HUDEP-2 (cell line): ENCODE results near the gene CACNA1S.

Experiments used
- DNase-seq, 76 experiments: peaks; one replicate each; lab custom pipeline; 2025; ENCODE audit not compliant: unreplicated experiment in 76 of 76; lab: John Stamatoyannopoulos, UW

CACNA1S gene

DNA sequence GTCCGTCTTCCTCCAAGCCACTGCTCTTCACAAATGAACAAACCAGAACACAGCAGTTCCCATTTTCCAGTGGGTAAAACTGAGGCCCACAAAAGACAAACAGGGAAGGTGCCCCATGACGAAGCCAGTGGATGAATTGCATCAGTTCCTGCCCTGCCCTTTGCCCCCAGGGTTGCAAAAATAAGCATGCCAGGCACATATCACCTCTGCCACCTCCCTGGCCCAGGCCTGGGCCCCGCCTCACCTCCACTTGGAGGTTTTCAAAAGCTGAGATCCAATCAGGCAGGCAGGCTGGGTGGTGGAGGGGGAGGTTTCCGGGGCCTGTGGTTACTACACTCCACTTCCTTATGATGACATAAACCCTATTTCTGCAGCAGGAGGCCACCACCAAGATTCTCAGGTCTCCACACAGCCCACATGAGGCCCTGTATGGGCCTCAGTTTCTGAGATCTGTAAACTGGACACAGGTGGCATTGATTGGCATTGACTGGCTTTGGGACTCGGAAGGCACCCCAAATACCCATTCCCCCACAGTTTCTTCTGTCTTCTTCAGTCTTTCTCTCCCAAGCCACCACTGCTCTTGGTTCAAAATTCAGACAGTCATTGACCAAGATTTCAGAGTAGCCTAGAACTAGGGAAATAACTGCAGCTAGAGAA, 92.8 kb downstream of the CACNA1S start:
- DNase-seq, result peak in 65 of 76 experiments; percentile 10 to 85 (median 59)

DNA sequence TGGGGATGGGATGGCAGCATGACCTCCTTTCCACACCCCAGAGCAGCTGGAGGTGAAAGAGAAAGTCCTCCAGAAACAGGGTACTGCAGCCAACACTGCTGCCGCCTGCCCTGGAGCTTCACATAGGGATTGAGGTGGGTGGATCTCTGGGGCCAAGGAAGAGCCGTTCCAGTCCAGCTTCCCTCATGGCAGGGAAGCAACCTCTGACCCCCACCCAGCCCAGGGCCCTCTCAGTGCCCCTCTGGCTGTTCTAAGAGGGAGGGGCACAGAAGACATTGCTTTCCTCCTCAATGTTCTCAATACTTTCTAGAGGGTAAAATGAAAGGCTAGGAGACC, 94.4 kb downstream of the CACNA1S start:
- no peak for DNase-seq

DNA sequence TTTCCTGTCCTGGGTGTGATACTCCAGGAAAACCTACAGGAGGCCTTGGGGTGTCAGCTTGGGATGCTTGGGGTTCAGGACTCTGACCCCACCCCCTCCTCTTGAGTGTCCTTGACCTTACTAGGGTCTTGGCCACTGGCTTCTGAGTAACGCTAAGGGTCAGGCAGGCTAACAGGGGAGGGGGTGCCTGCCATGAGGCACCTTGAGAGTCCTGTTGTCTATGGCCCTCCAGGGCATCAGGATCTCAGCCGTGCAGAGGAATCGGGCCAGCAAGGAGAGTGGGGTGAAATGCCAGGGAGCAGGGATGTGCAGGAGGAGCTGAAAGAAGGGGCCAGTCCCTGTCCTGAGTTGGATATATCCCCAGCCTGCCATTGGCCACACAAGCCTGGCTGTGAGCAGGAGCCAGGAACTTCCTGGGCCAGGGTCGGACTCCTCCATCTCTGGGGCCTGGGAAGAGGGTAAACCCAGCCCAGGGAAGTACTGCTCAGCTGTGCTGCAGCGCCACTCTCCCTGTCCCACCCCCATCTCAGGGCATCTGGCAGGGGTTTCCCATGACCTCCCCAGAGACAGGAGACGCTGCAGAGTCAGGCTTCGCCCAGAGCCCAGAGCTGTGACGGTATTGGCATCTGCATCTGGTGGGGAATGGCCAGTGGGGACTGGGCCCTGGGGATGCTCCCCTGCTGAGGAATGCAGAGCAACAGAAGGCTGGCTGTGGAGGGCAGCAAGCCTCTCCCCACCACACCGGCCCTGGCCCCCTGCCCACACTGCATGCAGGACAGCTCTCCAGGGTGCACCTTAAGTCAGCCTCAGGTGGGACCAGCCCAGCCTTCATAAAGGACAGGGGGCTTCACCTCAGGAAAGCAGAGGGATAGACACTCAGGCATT, 95.0 kb downstream of the CACNA1S start:
- no peak for DNase-seq

DNA sequence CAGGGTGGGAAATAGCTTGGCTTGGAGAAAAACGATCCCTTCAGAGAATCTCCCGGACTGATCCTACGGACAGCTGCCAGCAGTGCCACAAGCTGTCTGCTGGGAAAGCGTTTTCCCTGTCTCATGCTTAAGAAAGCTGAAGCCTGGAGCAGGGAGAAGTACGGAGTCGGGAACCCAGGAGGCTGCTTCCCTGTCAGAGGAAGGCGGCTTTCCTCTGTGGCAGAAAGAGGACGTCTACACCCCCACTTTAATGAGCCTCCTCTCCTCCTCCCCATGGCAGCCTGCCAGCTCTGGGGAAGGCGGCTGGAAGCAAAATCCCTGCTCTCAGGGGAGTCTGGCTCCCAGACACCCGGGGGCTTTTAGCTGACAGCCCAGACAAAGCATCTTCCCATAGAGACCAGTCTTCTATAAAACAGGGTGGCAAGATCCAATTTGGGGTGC, 96.0 kb downstream of the CACNA1S start:
- DNase-seq, result peak in 6 of 76 experiments; percentile 12 to 31 (median 16)

DNA sequence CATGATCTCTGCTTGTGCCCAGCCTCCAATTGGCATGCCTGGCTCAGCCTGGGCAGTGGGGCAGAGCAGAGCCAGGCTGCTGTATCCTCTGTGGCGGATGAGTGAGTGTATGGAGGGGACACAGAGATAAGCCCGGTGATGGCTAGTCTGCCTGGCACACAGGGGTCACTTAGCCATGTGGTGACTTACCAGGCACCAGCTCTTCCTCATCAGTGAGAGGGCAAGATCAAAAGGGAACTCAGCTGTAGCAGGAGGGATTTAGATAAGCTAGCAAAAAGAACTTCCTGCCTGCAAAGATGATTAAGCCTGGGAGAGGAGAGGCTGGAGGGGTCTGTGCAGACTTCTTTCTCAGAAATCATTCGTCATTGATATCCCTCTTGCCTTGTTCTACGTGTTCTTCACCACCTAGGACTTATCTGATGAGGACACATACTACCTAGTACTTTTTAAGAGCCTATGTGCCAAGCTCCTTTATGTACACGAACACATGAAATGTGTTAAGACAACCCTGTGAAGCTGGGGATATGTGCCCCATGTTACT, 96.6 kb downstream of the CACNA1S start:
- peak in 44 of 76 experiments; percentile 3 to 85 (median 38) for DNase-seq

DNA sequence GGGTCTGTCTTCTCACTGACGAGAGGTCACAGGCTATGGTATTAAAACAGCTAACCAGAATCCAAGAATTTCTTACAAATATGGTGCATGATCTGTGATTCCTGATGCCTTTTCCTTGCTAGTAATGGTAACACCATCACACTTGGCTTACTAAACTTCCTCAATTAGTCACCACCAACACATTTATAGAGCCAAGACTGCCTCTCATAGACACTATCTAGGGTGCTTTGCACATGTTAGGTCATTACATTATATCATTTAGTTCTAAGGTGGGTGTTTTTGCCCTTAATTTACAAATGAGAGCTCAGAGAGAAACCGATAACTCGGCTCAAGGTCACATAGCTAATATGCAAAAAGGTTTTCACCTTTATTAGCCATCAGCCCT, 97.4 kb downstream of the CACNA1S start:
- no peak for DNase-seq

DNA sequence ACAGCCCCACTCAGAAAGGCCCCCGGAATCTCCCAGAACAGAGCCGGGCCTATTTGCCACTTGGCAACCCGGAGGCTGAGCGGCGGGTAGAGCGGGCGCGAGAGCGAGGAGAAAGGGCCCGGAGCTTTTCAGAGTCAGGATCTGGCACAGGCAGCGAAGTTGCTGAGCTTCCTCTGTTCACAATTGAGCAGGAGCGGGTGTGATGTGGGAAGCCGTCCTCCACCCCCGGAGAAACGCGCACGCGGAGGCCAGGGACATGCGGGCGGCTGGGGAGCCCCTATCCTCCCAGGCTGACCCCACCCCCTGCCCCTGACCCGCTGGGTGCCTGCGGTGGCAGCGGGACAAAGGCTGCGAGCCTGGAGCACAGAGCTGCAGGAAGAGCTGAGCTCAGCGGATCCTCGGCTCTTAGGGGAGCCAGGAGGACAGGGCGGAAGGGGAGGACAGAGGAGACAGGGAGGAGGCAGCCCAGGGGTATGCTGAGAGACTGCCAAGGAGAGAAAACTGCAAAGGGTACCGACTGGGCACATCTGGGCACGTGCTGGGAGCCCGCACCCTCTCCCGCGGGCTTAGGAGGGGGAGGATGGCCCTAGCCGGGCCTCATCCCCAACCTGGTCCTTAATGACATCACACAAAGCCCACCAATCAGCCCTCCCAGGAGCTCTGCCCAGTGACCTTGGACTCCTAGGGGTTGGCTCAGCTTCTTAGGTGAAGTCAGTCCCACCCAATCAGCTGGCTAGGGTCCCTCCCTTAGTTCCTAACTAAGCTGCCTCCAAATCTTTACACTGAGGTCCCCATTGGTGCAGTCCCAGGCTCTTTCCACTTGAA, 98.0 kb downstream of the CACNA1S start:
- no peak for DNase-seq

DNA sequence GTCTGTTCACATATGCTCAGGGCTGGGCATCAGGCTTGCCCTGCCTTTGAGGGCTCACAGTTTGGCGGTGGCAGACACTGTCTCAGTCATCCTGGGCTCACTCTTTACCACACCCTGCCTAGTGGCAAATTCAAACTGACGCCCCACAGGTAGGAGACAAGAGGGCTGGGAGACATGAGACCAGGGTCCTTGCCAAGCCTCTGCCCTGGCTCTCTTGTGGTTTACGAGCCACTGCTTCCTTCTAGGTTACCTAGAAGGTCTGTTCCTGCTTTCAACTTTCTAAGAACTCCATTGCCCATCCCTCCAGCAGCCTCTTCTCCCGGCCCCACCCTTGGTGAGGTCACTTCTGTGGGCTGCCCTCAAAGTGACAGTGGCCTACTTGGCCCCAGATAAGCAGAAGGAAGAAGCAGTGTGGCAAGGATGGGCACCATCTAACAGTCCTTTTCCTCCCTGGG, 99.2 kb downstream of the CACNA1S start:
- DNase-seq, result peak in 26 of 76 experiments; percentile 4 to 59 (median 35)

DNA sequence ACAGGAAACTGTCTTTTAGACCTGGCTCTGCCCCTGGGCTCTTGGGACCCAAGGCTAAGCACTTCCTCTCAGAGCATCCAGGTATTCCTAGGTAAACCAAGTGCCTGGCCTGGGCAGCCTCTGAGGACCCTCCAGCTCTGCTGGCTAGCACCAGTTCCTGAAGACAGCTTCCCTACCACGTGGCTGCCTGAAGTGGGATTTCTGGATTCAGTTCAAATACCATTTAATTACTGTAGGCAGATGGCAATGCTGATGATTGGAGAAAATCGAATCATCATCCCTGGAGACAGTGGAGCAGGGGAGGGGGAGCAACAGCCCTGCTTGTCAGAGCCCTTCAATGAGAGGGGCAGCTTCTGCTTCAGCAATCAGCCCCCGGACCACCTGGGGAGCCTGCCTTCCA, 100.6 kb downstream of the CACNA1S start:
- no peak for DNase-seq

DNA sequence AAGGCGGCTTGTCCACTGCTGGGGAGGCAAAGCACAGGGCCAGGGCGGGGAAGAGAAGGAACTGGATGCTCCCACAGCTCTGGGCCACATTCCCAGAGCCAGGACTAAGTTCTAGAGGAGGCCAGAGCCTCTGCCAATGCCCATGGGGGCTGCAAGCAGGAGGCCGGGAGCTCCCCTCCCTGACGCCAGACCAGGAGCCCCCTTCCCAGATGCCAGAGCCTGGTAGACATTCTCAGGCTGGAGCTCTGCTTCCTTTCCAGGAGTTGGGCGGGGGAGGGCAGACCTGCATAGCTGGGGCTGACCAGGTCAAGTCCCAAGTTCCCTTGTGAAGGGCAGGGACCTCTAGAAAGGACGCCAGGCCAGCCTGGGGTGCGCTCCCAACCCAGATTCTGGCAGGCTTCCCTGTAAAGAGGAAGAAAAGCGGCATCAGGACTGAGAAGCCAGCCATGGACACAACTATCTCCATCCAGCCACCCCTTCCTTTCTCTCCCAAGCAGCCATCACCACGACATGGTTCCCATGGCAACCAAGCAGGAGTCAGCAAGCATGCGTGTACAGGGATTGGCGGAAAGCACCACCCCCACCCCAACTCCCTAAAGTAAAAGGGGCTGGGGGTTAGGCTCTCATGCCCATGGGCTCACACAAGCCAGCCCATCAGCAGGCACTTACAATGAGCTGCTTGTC, 102.1 kb downstream of the CACNA1S start:
- DNase-seq, result no peak

DNA sequence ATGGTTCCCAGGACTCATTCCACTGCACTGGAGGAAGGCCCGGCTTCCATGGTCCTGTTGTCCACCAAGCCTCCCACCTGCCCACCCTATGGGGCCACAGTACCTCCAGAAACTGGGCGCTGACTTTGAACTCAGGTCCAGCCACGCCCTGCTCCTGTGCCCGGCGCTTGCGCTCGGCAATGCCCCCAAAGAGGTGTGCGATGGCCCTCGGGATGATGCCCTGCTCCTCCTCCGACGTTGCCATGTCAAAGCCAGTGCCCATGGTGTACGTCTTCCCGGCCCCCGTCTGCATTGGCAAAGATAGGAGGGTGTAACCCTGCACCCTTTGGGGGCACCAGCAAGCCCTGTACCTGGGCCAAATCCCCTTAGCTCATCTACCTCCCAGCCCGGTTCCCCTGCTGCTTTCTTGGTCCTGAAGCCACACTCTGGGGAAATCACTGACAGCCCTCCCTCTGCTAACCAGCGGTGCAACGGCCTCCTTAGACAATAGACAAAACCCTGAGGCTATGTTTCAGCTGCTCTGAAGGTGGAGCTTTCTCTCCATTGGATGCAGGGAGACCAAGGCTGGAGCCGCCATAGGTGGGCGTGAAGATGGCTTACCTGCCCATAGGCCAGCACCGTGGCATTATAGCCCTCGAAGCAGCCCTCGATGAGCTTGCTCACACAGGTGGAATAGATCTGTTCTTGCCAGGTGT, 103.4 kb downstream of the CACNA1S start:
- DNase-seq, result no peak

DNA sequence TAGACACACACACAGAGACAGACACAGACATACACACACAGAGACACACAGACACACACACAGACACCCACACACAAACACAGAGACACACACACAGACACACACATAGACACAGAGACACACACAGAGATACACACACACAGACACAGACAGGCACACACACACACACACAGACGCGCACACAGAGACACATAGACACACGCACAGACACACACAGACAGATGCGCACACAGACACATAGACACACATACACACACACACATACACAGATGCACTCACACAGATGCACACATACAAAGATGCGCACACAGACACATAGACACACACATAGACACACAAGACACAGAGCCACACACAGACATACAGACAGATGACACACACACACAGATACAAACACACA, 104.7 kb downstream of the CACNA1S start:
- no peak for DNase-seq

DNA sequence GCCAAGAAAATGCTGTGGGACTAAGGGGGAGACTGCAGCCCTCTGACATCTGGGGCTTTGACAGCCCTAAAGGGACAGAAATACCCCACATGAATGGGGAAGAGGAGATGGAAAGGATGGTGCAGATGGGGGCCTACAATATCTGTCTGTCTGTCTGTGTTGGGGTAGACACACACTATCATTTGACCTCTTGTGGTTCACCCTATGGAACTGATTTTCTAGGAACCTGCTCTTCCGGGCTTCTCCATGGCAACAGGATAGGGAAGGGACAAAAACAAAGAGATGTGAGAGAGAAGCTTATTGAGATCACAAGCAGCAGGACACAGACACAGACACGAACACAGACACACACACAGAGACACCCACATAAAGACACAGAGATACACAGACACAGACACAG, 105.8 kb downstream of the CACNA1S start:
- no peak for DNase-seq

DNA sequence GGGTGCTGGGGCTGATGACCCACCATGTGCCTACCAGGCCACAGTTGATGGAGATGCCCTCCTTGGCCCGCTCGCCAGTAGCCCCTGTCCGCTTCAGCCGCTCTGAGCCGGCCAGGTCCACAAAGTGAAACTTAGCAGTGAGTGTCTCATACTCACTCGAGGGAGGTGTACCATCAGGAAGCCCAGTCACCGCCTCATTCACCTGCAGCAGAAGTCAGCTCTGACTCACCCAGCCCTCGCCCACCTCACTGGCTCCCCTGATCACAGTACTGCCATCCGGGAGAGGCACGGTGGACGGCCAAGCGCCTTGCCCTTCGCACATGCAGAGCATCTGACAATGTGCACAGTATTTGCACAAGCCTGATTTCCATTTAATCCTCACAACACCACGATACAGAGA, 107.5 kb downstream of the CACNA1S start:
- DNase-seq, result no peak

DNA sequence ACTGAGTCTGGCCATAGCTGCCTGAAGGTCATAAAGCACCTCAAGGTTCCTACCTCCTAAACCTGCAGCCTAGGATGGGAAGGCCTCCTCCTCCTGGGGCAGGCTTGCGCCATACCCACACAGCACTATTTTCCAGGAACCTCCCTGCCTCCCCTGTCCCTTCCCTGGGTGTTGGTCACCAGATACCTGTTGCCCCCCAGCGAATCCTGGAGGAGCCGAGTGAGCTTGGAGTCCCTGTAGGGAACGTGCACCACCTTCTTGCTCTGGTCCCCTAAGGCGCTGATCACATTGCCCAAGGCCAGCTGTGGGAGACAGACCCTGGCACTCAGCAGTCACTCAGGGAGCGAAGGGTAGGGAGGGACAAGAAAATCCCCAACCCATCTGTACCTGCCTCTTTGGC, 108.1 kb downstream of the CACNA1S start:
- no peak for DNase-seq

DNA sequence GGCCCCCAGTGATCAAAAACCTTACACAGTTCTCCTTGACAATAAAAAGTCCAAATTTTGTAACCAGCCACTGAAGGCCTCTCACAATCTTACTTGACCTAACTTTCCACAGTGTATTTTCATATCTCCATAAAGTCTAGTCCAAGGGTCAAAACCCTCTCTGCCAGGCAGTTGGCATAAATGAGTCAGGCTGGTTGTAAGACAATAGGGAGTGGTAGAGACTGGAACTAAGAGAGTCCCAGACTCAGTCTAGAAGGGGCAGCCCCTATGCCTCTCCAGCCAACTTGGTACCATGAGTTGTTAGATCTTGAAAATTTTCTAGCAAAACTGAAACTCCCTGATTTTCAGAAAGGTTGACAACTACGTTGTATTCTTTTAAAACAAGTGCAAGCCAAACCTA, 109.7 kb downstream of the CACNA1S start:
- DNase-seq, result no peak

DNA sequence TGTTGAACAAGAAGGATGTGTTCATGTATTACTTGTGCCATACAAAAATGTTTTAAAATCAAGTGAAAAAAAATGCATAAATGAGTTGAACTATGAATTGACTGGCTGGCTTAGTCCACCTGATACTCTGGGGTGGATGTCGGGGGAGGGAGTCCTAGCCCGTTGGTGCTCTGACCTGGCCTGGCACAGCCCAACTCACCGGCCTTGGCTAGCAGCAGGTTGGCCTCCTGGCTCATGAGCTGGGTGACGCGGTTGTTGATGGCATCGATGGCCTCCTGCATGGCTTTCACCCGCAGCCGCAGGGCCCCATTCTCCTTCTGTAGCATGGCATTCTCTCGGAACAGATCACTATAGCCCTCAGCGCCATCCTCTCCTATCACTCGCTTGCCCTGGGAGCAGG, 110.3 kb downstream of the CACNA1S start:
- DNase-seq, result no peak

DNA sequence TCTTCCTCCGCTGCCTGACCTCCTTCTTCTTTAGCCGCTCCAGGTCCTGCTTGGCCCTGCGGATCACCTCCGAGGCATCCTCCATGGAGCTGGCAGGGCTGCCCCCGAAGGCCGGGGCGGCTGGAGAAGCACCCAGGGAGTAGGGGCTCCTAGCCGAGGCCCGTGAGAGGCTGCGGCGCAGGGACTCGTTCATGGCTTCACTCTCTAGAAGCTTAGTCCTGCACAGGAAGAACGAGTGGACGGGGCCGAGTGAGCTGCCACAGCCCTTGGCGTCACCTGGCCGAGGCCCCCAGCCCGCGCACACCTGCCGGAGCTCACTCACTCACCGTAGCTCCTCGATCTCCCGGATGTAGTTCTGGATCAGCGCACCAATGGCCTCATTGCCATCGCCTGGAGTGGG, 111.8 kb downstream of the CACNA1S start:
- no peak for DNase-seq

DNA sequence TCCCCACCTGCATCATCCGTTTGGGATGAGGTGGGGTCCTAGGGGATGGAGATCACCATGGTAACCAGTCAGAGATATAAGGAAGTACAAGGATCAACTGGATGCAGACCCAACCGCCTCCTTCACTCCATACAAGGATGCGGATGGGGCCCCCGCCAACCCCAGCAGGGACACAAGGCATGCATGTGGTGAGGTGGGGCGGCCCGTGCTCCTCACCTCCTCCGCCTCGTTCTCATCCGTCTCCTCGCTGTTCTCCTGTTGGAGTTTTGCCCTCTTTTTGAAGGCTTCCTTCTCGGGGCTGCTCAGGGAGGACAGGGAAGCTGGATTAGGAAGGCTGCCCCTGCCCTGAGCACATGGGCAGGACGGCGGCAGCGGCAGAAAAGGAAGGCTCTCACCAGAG, 112.6 kb downstream of the CACNA1S start:
- DNase-seq, result no peak

DNA sequence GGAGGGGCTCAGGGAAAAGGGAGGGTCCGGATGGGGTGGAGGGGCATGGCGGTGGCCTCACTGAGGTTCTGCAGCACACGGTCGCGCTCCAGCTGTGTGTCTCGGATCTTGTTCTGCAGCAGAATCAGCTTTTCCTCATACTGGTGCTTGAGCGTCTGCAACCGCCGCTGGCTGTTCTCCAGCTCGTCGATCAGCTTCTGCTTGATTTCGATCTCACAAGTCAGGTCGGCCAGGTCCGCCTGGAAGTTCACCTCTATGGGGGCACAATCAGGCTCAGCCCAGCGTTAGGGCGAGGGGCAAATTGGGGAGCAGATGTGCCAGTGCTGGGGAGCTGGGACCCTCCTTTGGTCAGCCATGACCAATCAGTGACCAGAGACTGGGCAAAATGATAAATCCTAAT, 113.9 kb downstream of the CACNA1S start:
- no peak for DNase-seq
